HL-60 (cell line): ENCODE measurements around the gene PGRMC1.

ENCODE experiments used
- DNase-seq, 2 experiments: peaks; one replicate each; pipeline ENCODE4 v3.0.0-alpha.2; 2010 to 2020; ENCODE audit warnings: low read depth in 1 of 2, low spot score in 1 of 2
- H3K27ac ChIP-seq: fragments of 250-450 bp; sonication (Bioruptor Pico); replicated peaks from 2 replicates; pipeline ENCODE4 v1.5.1; 2020; ENCODE audit warnings: mild to moderate bottlenecking, moderate library complexity
- H3K27me3 ChIP-seq: fragments of 250-450 bp; sonication (Bioruptor Pico); 2 replicates; pipeline ENCODE4 v1.5.1; 2021; ENCODE audit warnings: mild to moderate bottlenecking, moderate library complexity; ENCODE audit not compliant: insufficient read depth, poor library complexity, severe bottlenecking
- H3K4me3 ChIP-seq: replicated peaks from 2 replicates; pipeline ENCODE4 v1.5.1; 2011; ENCODE audit warnings: mild to moderate bottlenecking, control low read depth, low read length; ENCODE audit not compliant: insufficient read depth
- GABPA ChIP-seq: IDR thresholded peaks from 2 replicates; pipeline ENCODE4 v1.6.1; 2012; ENCODE audit warnings: low read depth
- POLR2AphosphoS5 ChIP-seq: IDR thresholded peaks from 2 replicates; pipeline ENCODE4 v1.6.1; 2012; ENCODE audit warnings: low read depth
- SPI1 ChIP-seq: IDR thresholded peaks from 2 replicates; pipeline ENCODE4 v1.6.1; 2012; ENCODE audit warnings: low read depth, mild to moderate bottlenecking, borderline replicate concordance
- TF ChIP-seq, protein P1 (sequence below): IDR thresholded peaks from 2 replicates; pipeline ENCODE4 v1.6.1; 2012; ENCODE audit warnings: low read depth; ENCODE audit not compliant: insufficient replicate concordance
- TF ChIP-seq, protein P2 (sequence below): IDR thresholded peaks from one replicate; pipeline ENCODE4 v1.5.1; 2011; ENCODE audit warnings: low read length, control low read depth, inconsistent platforms; ENCODE audit not compliant: insufficient read depth

PGRMC1 gene

DNA sequence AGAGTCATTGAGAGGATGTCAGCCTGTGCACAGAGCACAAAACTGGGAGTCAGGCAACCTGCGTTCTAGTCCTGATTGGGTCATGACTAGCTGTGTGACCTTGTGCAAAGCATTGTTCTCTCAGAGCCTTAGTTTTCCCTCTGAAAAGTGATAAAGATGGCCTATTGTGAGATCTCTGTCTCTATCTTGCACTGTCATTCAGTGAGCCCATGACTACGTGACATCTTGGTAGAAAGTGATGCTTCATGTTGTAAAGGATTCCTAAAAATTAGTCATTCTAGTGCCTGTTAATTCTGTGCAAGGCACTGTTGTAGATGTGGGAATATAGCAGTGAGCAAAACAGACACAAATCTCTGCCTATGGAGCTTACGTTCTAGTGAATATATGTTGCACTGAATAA is 2.5 kb downstream of the PGRMC1 start:
- Histone ChIP-seq H3K27ac (no peak overlapping the region), H3K4me3 (no peak overlapping the region)
- TF ChIP-seq, protein P1, sequence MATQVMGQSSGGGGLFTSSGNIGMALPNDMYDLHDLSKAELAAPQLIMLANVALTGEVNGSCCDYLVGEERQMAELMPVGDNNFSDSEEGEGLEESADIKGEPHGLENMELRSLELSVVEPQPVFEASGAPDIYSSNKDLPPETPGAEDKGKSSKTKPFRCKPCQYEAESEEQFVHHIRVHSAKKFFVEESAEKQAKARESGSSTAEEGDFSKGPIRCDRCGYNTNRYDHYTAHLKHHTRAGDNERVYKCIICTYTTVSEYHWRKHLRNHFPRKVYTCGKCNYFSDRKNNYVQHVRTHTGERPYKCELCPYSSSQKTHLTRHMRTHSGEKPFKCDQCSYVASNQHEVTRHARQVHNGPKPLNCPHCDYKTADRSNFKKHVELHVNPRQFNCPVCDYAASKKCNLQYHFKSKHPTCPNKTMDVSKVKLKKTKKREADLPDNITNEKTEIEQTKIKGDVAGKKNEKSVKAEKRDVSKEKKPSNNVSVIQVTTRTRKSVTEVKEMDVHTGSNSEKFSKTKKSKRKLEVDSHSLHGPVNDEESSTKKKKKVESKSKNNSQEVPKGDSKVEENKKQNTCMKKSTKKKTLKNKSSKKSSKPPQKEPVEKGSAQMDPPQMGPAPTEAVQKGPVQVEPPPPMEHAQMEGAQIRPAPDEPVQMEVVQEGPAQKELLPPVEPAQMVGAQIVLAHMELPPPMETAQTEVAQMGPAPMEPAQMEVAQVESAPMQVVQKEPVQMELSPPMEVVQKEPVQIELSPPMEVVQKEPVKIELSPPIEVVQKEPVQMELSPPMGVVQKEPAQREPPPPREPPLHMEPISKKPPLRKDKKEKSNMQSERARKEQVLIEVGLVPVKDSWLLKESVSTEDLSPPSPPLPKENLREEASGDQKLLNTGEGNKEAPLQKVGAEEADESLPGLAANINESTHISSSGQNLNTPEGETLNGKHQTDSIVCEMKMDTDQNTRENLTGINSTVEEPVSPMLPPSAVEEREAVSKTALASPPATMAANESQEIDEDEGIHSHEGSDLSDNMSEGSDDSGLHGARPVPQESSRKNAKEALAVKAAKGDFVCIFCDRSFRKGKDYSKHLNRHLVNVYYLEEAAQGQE, result no peak
- TF ChIP-seq SPI1 (no peak), POLR2AphosphoS5 (no peak), GABPA (no peak)
- TF ChIP-seq, protein P2, sequence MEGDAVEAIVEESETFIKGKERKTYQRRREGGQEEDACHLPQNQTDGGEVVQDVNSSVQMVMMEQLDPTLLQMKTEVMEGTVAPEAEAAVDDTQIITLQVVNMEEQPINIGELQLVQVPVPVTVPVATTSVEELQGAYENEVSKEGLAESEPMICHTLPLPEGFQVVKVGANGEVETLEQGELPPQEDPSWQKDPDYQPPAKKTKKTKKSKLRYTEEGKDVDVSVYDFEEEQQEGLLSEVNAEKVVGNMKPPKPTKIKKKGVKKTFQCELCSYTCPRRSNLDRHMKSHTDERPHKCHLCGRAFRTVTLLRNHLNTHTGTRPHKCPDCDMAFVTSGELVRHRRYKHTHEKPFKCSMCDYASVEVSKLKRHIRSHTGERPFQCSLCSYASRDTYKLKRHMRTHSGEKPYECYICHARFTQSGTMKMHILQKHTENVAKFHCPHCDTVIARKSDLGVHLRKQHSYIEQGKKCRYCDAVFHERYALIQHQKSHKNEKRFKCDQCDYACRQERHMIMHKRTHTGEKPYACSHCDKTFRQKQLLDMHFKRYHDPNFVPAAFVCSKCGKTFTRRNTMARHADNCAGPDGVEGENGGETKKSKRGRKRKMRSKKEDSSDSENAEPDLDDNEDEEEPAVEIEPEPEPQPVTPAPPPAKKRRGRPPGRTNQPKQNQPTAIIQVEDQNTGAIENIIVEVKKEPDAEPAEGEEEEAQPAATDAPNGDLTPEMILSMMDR, result no peak

DNA sequence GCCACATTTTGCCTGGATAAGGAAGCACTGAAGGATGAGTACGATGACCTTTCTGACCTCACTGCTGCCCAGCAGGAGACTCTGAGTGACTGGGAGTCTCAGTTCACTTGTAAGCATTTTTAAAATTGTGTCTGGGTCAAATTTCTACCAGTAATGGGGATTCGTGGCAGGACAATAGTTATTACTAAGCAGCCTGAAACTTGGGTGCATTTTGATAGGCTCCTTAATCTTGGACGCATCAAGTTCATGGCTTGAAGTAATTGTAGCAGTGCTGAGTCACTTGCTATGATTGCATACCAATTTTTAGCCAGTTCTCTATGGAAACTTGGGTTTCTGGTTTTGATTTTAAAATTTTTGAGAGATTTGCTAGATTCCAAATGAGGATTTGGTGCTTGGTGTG is 4.3 kb downstream of the PGRMC1 start:
- TF ChIP-seq, protein P2, result no peak
- TF ChIP-seq, protein P1, result no peak
- TF ChIP-seq GABPA, result no peak
- TF ChIP-seq POLR2AphosphoS5, result no peak
- TF ChIP-seq SPI1, result no peak
- no peaks in the 10 kb centered on the region for H3K27me3 ChIP-seq
- no peak overlapping the region for H3K27ac ChIP-seq
- no peak for DNase-seq
- no peak overlapping the region for H3K4me3 ChIP-seq

More for the DNA sequence above, 2.5 kb downstream of the PGRMC1 start:
- no peaks in the 10 kb centered on the region for H3K27me3 ChIP-seq
- DNase-seq, result no peak

DNA sequence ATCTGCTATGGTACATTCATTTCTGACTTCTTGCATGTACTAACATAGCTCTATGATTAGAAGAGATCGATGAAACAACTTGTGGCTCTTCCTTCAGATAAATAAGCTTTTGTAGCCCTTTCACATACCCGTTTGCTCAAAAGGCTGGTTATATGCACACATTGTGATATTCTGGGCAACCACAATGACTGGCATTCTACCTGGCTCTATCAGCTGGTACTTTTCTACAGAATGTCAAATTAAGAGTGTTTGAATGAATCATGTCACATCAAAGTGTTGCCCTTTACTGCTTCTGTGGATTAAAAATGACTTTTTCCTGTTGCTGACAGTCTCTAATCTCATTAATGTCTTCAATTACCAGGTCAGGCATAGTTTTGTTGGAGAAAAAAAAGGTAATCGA is 11.6 kb downstream of the PGRMC1 start:
- Histone ChIP-seq H3K27ac (no peak overlapping the region), H3K4me3 (no peak overlapping the region), H3K27me3 (no peaks in the 10 kb centered on the region)
- TF ChIP-seq GABPA, result no peak
- no peak for TF ChIP-seq POLR2AphosphoS5
- no peak for TF ChIP-seq SPI1
- TF ChIP-seq, protein P2, result no peak
- TF ChIP-seq, protein P1, result no peak
- no peak for DNase-seq
